ENCODE results near the gene LTF.

LTF gene

DNA sequence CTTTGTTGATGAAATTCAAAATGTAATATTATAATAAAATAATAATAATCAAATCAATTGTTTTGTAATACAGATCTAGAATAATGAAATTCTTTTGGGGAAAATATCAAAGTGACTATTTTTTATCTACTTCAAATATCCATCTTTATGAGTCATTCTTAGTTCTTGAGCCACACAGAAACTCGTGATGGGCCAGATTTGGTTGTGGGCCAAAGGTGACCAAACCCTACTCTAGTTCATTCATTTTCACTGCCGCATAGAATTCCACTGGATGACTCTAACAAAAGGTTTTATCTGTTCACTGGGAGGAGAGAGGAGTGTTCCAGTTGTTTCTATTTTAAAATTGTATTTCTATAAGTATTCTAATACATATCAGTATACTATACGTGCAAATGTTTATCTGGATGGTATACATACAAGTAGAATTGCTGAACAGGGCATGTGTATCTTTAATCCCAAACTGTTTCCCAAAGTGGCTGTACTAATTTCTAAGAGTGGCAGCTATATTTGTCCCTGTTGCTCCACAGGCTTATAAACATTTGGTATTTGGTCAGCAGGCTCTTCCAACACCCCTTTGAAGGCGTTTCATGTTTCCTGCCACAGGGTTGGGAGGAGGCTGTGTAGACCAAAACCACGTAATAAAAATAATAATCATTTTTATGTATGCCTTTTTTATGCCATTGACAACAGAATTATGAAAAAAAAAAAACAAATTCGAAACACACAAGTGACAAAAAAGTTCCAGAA lies 25.8 kb upstream of the LTF start:
- peak; percentile 68 for DNase-seq (ENCODE audit: low spot score)

DNA sequence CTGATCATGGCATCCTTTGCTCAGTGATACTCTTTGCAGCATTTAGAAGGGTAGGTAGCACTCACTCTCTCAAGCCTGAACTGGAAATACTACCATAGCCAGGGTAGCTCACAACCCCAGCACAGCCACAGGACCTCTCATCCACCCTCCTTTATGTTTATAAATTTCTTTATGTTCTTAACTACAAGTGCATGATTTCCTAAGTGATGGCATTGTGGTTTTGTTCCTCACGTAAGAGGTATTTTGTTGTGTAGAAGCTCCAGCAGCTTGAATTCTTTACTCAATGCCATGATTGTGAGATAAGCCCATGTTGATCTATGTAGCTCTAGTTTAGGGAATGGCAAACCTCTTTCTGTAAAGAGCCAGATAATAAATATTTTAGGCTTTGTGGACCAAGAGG lies 25.2 kb upstream of the LTF start:
- DNase-seq (ENCODE audit: low spot score): no peak

- DNase-seq (ENCODE audit: low spot score): no peak
Measured at GRCh38 chr3:46489381-46489780, 24.7 kb upstream of the LTF start.

GRCh38 chr3:46488735-46489361 lies 24.1 kb upstream of the LTF start:
- DNase-seq (ENCODE audit: low spot score): peak; percentile 93

- DNase-seq (ENCODE audit: low spot score): no peak
Measured at GRCh38 chr3:46485779-46486175, 21.1 kb upstream of the LTF start.

DNA sequence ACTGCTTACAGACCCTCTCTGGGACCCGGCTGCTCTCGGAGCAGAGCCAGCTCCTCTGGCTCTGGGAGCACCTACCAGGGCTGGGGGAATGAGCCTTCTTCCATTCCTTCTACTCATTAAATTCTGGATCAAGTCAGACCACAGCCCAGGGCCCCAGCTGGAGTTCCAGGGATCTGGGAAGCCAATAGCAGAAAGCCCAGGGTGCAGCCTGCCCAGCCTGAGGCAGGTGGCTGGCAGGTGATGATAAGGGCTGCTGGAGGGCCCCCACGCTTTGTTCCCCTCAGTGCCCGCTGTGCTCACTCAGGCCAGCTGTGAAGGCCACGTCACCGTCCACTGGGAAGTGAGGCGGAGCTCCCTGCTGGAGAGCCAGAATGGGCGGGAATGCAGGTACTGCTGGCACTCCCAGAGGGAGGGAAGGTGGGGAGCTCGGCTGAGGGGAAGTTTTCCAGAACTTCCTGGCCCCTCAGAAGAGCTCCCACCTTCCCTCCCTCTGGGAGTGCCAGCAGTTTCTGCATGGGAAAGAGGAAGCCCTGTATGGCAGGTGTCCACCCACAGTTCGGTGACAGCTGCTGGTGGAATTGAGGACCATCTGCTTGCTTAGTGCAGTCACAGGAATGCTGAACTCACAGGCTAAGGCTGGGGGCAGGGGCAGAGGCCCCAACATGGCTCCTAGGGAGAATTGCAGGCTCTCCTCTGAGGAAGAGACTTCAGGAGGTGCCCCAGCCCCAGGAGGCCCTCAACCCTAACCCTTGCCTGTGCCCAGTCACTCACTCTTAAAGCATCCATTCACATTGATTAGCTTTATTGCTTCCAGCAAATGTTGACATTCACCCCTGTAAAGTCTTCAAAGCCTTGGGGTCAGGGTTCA lies 20.4 kb upstream of the LTF start:
- no peak for DNase-seq (ENCODE audit: low spot score)

- DNase-seq (ENCODE audit: low spot score): no peak
Measured at GRCh38 chr3:46484388-46484787, 19.7 kb upstream of the LTF start.

DNA sequence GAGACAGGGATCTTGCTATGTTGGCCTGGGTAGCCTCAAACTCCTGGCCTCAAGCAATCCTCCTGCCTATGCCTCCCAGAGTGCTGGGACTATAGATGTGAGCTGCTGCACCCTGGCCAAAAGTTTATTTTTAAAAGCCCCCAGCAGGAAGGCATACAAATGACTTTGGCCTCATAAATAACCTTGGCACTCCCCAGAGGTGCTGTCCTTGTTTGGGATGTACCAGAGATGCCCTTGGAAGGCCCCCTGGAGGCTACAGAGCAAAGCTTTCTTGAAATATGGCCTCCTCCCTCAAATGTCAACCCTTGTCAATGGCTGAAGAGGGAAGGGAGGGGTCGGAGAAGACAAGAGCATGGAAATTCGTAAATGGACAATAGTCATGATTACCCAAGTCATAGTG lies 19.1 kb upstream of the LTF start:
- no peak for DNase-seq (ENCODE audit: low spot score)

- no peak for DNase-seq (ENCODE audit: low spot score)
Measured at GRCh38 chr3:46482632-46483350, 18.1 kb upstream of the LTF start.

- no peak for DNase-seq (ENCODE audit: low spot score)
Measured at GRCh38 chr3:46481636-46482035, 16.9 kb upstream of the LTF start.

DNA sequence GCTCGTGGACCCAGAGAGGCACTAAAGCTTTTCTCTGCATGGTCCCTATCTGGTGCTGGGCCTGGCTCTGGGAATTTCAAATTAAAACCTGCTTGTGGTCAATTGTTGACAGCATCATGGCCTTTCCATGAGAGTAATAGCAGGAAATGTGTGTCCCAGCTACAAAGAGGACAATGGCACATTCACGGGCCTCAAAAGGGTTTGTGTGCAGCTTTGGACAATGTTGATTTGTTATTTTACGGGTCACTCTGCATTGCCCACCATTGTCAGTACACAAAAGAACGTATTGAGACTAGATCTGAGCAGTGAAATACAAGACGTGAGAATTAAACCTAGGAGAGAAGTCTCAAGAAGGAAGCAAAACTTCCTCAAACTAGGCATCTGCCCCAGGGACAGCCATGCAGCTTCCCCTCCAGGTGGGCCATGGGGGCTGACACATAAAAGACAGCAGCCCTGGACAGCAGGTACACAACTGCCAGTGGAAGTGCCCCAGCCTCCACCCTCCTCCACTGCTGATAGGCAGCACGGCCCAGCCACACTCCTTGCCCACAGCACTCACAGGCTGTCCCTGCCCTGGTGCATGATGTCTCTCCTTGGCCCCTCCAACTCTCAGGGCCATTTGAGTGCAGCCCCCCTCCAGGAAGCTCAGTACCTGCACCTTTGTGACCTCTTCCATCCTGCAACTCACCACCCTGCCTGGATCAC lies 15.9 kb upstream of the LTF start:
- DNase-seq (ENCODE audit: low spot score): peak; percentile 45

DNA sequence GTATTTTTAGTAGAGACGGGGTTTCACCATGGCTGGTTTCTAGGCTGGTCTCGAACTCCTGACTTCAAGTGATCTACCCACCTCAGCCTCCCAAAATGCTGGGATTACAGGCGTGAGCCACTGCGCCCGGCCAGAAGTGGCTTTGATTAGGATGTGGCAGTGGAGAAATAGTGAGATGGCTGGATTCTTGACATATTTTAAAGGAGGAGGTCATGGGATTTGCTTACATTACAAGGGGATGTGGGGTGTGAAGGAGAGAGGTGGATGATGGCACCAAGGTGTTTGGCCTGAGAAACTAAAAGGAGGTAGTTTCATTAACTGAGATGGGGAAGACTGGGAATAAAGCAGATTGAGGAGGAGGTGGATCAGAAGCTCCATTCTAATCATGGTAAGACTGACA lies 15.0 kb upstream of the LTF start:
- no peak for DNase-seq (ENCODE audit: low spot score)

DNA sequence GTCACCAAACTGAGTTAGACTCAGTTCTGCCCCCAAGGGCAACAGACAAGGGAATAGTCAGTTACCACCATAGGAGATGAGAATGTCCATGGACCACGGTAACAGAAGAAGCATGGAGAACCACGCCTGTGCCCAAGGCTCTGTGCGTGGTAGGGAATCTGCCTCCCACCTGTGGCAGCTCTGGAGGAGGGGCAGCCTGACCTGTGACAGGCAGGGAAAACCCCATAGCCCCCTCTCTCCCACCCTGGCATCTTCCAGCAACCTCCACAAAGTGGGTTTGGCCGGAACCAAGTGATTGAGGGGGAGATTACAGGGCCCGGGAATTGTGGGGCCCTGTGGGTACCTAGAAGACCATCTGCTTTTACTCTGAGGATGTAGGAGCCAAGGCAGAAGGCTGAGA lies 14.3 kb upstream of the LTF start:
- no peak for DNase-seq (ENCODE audit: low spot score)

GRCh38 chr3:46478341-46478740 lies 13.6 kb upstream of the LTF start:
- no peak for DNase-seq (ENCODE audit: low spot score)

DNA sequence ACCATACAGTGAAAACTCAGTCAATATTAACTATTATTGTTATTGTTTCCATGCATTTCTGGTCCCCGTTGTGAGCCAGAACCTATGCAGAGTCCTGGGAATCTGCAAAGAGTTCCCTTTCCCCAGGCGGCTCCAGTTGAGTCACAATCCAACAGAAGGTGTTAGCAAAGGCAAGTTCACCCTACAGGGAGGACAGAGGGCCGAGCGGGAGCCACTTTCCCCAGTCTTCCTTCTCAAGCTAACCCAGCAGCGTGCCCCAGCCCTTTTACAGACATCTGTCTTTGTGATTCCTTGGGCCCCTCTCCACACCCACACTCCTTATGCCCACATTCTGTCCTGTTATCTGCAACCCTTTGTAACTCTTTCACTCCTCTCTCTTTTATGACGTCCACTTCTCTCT lies 13.1 kb upstream of the LTF start:
- no peak for DNase-seq (ENCODE audit: low spot score)

DNA sequence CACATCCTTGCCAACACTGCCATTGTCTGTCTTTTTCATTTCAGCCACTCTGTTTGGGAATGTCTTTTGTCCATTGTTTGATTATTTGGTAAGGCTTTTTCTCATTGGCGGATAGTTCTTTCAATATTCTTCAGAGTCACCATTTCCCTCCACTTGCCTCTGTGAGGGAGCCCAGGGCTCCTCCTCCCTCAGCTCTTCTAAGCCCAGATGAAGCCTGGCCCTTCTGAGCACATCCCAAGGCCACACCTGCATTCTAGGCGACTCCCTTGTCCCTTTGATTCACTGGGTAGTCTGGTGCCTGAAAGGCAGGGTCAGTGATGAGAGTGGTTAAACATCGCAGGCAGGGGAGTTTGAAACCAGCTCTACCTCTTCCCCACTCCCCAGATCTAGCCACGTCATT lies 12.4 kb upstream of the LTF start:
- no peak for DNase-seq (ENCODE audit: low spot score)

DNA sequence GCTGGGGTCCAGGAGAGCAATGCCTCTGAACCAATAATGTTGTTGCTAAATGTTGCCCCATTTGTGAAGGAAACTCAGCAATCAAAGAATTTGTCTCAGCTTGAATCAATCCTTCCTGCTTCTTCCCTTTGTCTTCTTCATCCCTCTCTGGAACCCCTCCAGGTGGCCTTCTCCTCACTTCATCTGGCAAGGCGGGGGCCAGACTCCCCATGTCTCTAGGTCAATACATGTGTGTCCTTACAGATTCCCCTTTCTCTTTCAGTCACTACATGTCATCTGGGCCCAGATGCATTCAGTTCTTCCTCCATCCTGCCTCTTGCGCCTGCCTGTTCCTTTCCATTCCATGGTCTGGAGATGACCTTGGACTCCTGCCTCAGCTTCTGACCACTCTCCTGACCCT lies 8.0 kb upstream of the LTF start:
- DNase-seq (ENCODE audit: low spot score): no peak

DNA sequence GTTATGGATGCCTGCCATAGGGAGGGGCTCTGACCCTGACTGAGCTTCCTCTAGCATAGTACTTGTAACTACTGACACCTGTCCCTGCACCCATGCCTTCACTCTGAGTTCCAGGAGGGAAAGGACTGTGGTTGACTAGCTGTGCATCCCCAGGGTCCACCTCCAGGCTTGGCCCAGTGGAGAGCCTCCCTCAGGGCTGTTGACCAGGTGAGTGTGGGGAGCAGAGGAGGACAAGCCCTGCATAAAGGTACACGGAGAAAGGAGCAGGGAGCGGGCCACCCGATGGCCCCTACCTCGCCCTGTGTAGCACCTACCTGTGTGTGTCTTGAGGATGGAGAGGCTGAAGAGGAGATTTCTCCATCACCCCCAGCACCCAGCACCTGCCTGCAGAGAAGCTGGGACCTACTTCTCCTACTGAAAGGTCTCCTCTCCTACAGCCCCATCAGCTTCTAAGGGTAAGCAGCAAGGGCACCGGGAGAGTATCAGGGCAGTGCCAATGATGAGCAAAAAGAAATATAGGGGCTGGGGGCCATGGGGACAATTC lies 6.7 kb upstream of the LTF start:
- no peak for DNase-seq (ENCODE audit: low spot score)

DNA sequence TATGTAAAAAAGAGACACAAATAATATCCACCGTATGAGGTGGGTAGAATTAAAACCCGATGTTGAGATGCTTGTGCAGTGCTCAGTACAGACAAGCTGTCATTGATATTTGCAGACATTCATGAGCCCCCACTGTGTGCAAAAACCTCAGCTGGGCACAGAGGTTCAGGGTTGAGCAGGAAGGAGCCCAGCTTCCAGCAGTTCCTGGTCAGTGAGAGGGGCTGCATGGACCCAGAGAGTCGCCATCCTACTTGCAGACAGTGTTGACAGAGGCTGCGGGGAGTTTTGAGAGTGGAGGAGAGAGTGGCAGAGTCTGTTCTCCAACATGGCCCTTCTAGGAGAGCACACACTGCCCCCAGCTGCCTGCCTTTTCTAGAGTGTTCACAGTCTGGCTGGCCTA lies 6.1 kb upstream of the LTF start:
- DNase-seq (ENCODE audit: low spot score): no peak

GRCh38 chr3:46469680-46470357 lies 5.1 kb upstream of the LTF start:
- no peak for DNase-seq (ENCODE audit: low spot score)

Measured in COLO829 (cell line).